Astrocyte of the cerebellum (primary cell): ENCODE measurements around the gene USP16.
A peak's percentile ranks its signal among the peaks of the same experiment; 100 is the strongest.

Experiments
- DNase-seq: peaks from one replicate; pipeline ENCODE4 v3.0.0-alpha.2; 2011; ENCODE audit warnings: low read depth
- H3K4me3 ChIP-seq: 2 replicates; pipeline ENCODE4 v1.5.1; 2011; ENCODE audit warnings: mild to moderate bottlenecking, low read depth, low read length, moderate library complexity
- in situ Hi-C: cut with HindIII; loops from 2 replicates; pipeline ENCODE4 v1.10.0; 2017; ENCODE audit warnings: low sequenced_read_pairs
- TF ChIP-seq, protein P1 (sequence below): IDR thresholded peaks from 2 replicates; pipeline ENCODE4 v1.5.1; 2012; ENCODE audit warnings: low read length, low read depth, moderate library complexity, mild to moderate bottlenecking; ENCODE audit errors: missing control alignments

The USP16 gene

DNA sequence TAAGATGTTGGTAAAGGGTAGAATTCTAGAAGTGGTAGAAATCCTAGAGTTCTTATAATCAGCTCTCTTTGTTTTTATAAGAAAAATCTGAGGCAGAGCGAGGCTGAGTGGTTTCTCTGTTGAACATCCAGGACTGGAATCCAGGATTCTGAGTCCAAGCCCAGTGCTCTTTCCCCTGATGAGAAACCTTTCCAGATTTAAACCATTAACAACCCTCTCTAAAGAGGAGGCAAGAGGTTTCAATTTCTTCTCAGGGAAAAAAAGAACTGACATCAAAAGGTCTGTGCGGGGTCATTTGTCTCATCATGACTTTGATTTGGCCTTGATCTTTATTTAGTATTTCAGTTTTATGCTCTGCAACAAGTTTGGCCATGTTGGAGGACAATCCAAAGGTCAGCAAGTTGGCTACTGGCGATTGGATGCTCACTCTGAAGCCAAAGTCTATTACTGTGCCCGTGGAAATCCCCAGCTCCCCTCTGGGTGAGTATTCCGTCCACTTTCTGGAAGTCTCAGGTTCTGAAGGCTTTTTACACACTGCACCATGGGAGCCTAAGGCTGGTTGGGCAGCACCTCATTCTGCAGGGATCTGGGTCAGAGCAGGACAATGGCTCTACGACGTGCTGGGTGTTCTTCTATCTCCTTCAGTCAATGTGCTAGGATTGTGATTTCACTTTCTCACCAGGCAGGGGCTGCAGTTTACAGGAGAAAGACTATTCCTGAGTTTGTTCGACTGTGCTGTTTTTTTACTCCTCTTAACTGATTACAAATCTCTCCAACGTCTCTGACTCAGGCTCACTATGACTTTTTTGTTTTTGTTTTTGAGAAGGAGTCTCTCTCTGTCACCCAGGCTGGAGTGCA lies 67.9 kb downstream of the USP16 start:
- no peak overlapping the region for H3K4me3 ChIP-seq
- in situ Hi-C loops, result loop anchor here (25.0 kb wide), 1 partner anchor 770 kb away; no protein-coding TSS in a partner anchor
- TF ChIP-seq, protein P1, sequence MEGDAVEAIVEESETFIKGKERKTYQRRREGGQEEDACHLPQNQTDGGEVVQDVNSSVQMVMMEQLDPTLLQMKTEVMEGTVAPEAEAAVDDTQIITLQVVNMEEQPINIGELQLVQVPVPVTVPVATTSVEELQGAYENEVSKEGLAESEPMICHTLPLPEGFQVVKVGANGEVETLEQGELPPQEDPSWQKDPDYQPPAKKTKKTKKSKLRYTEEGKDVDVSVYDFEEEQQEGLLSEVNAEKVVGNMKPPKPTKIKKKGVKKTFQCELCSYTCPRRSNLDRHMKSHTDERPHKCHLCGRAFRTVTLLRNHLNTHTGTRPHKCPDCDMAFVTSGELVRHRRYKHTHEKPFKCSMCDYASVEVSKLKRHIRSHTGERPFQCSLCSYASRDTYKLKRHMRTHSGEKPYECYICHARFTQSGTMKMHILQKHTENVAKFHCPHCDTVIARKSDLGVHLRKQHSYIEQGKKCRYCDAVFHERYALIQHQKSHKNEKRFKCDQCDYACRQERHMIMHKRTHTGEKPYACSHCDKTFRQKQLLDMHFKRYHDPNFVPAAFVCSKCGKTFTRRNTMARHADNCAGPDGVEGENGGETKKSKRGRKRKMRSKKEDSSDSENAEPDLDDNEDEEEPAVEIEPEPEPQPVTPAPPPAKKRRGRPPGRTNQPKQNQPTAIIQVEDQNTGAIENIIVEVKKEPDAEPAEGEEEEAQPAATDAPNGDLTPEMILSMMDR, result peak; percentile 21
- DNase-seq, result no peak

DNA sequence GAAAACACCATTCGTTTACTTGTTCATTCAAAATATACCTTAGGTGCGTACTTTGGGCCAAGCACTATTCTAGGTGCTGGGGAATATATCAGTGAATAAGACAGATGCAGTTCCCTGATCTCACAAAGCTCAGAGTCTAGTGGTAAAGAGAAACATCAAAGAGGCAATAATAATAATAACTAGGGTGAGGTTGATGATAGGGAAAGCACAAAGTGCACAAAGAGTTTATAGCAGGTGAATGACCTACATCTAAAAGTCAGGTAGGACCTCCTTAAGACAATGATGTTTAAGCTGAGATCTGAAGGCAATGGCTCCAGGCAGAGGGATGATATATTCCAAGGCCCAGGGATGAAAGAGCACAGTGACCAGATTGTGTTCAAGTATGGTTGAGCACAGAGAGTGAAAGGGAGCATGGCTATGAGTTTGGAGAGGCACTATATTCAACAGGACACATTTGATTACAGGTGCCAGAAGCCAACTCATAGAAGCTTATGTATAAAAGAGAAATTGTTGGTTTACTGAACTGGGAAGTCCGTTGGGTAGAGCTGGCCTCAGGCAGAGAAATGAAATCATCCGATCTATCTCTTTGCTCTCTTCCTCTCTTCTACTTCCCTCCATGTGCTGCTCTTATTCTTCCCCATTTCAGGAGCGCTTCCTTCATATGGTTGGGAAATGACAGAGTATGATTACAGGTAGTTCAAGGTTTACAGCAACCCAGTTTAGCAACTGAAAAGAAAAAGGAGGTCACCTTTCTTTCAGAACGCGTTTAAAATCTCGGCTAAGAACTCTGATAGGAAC lies 71.9 kb downstream of the USP16 start:
- no peak overlapping the region for H3K4me3 ChIP-seq
- DNase-seq, result no peak
- in situ Hi-C loops, result loop anchor here (5.0 to 25.0 kb wide), 2 partner anchors 266 to 766 kb away; no protein-coding TSS in a partner anchor
- TF ChIP-seq, protein P1, result no peak

DNA sequence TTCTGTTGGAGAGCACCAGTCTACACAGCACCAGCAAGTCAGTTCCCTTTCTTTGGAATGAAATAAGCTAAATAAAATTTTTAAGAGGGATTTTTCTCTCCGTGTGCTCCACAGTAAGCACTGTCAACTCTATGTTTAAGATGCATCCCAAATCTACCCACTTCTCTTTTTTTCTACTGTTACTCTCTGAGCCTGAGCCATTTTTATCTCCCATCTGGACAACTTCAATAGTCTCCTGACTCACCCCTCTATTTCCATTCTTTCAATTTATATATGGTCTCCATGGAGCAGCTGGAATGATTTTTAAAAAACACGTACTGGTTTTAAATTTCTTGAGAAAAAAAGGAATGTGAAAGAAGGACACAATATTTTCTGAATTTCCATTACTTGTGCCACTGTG lies 73.7 kb downstream of the USP16 start:
- DNase-seq, result no peak
- TF ChIP-seq, protein P1, result no peak
- in situ Hi-C loops, result loop anchor here (5.0 to 25.0 kb wide), 2 partner anchors 264 to 764 kb away; no protein-coding TSS in a partner anchor
- no peak overlapping the region for H3K4me3 ChIP-seq

DNA sequence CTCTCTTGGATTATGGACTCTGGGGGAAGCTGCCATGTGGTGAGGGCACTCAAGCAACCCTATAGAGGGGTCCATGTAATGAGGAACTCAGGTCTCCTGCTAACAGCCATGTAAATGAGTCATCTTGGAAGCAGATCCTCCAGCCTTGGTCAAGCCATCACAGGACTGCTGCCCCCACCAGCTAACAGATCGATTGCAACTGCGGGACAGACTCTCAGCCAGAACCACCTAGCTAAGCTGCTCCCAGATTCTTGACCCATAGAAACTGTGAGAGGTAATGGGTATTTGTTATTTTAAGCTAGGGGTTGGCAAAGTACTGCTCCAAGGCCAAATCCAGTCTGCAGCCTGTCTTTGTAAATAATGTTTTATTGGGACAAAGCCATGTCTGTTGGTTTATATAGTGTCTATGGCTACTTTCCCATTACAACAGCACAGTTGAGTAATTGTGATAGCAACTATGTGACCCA lies 78.4 kb downstream of the USP16 start:
- DNase-seq, result no peak
- in situ Hi-C loops, result loop anchor here (5.0 kb wide), 1 partner anchor 39 kb away; no protein-coding TSS in a partner anchor
- TF ChIP-seq, protein P1, result no peak
- H3K4me3 ChIP-seq, result no peak overlapping the region
